Nucleus accumbens (tissue), 56 donors: ENCODE data around the gene TAMALIN.

Source experiments
- DNase-seq, 56 donors: peaks; one replicate each; lab custom pipeline; 2025; lab: John Stamatoyannopoulos, UW

Gene TAMALIN

DNA sequence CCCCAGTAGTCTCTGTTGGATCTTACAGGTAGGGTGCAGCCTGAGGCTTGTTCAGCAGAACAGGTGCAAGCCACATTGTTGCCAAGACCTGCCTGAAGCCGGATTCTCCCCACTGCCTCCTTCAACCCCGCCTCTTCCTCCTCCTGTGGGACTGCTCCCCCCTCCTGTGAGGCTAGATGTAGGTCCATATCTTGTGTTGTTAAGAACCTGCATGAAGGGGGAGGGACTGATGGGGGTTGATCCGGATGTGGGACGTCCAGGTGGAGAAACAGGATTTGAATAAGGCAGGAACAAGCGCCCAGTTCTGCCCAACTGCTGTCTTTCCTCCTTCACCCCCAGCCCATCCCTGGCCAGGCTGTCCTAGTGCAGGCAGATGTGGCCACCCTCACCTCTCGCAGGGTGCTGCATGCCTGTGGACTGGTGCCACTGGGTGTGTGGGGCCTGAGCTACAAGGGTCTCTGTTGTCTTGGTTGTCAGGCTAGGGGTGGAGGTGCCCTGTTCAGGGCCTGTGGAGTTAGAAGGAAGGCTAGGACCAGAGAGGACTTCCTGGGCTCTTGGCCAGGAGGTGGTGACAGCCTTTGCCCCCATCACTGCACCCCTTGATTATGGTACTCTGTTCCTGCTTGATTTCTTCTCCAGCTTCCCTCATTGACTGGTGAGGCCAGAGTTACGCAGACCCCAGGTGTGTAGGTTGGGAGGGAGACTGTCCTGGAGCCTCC is 45.9 kb downstream of the TAMALIN start:
- DNase-seq = peak in 2 of 56 donors; percentile 24 to 29

DNA sequence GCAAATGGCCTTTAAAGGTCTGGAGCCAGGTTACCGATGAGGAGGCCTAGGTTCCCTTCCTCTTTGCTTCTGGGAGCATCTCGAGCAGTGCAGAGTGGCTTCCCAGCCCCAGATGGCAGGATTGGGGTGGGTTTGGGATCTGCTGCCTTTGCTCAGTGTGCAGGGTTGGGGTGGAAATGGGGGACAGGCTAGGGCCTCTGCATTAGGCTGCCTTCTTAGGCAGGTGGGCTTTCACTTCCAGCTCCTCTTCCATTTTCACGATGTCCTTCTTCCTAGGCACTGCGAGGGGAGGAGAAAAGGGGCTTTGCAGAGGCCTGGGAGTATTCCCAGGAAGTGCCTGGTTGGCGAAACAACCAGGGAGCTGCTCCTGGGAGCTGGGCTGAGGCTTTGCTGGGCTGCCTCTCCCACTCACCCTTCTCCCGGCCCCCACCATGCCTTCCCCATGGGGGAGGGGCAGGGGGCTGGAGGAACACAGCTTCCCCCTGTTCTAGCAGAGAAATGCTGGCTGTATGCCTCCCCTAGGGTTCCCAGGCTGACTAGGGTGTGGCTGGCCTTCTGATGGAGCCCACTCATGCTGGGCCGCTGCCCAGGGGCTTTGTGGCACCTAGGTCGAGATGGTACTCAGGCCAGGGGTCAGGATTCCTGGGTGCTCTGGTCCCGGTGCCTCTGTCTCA is 46.9 kb downstream of the TAMALIN start:
- DNase-seq = peak in 5 of 56 donors; percentile 30 to 58 (median 42)

DNA sequence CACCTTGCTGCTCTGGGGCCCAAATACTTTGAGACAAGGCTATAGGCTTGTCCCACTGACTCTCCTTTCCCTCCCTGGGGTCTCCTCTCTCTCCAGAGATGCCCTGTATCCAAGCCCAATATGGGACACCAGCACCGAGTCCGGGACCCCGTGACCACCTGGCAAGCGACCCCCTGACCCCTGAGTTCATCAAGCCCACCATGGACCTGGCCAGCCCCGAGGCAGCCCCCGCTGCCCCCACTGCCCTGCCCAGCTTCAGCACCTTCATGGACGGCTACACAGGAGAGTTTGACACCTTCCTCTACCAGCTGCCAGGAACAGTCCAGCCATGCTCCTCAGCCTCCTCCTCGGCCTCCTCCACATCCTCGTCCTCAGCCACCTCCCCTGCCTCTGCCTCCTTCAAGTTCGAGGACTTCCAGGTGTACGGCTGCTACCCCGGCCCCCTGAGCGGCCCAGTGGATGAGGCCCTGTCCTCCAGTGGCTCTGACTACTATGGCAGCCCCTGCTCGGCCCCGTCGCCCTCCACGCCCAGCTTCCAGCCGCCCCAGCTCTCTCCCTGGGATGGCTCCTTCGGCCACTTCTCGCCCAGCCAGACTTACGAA is 47.6 kb downstream of the TAMALIN start:
- DNase-seq = peak in 4 of 56 donors; percentile 26 to 58 (median 56)

DNA sequence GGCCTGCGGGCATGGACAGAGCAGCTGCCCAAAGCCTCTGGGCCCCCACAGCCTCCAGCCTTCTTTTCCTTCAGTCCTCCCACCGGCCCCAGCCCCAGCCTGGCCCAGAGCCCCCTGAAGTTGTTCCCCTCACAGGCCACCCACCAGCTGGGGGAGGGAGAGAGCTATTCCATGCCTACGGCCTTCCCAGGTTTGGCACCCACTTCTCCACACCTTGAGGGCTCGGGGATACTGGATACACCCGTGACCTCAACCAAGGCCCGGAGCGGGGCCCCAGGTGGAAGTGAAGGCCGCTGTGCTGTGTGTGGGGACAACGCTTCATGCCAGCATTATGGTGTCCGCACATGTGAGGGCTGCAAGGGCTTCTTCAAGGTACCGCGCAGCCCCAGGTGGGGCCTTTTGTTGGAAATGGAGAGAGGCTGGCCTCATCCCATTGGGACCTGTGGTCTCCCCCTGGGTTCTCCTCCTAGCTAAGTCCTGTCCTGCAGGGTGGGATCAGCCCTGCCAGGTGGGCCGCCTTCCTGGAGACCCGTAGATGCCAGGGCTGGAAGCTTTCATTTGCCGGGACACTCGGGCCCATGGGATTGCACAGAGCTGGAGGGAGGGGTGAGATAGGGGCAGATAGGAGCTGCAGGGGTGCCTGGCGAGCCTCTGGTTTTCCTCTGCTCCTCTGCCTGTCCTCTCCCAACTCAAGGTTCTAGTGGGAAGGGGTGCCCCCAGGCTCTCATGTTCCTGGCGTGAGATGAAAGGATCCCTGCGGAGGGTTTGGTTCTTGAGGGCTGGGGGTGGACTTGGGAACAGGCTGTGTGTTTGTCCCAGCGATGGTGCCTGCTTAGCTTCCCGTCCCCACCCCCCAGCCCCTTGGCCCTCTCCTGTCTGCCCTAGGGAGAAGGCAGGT is 48.3 kb downstream of the TAMALIN start:
- peak in 8 of 56 donors; percentile 19 to 66 (median 54) for DNase-seq

DNA sequence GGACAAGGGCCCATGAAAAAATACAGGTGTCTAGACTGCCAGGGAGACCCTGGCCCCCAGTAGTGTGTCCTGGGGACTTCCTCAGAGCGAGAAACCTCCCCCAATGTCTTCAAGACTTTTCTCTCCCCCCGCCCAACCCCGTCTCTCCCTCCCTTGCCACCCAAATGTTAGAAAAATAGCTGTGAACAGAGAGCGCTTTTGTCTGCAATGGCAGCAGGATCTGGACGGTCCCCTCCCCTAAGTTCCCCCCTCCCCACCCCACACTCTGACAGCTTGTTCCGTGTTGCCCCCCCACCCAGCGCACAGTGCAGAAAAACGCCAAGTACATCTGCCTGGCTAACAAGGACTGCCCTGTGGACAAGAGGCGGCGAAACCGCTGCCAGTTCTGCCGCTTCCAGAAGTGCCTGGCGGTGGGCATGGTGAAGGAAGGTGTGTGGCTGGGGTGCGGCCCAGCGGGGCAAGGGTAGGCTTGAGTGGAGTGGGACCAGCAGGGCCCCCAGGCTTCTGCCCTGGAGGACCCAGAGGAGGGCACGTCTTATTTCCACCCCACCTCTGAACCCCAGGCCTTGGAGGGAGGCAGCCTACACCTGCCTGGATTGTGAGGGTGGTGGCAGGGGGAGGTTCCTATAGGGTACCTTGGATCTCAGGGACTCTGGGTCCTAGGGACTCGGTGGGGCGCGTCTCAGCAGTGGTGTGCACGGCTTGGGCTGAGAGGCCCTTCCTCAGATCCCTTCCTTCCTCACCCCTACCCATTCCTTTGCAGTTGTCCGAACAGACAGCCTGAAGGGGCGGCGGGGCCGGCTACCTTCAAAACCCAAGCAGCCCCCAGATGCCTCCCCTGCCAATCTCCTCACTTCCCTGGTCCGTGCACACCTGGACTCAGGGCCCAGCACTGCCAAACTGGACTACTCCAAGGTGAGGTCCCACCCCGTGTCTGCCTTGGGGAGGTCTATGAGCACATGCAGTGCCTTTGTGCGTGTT is 49.3 kb downstream of the TAMALIN start:
- peak in 46 of 56 donors; percentile 14 to 84 (median 68) for DNase-seq

DNA sequence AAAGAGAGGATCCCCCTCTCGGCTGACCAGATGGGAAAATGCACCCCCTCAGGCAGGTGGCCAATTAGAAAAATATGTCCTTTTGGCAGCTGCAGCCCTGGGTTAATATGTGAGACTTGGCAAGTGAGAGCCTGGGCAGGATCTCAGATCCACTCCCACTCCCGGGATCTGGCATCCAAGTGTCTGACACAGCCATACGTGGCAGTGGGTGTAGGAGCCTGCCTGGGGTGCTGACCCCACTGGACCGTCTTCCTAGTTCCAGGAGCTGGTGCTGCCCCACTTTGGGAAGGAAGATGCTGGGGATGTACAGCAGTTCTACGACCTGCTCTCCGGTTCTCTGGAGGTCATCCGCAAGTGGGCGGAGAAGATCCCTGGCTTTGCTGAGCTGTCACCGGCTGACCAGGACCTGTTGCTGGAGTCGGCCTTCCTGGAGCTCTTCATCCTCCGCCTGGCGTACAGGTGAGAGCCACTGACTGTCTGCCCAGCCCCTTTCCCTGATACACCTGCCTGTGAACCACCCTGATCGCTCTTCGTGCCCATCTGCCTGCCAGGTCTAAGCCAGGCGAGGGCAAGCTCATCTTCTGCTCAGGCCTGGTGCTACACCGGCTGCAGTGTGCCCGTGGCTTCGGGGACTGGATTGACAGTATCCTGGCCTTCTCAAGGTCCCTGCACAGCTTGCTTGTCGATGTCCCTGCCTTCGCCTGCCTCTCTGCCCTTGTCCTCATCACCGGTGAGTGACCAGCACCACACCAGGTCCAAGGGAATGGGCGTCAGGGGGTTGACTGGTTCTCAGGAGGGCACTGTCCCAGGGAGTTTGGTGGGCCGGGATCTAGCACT is 50.3 kb downstream of the TAMALIN start:
- DNase-seq = peak in 4 of 56 donors; percentile 27 to 65 (median 57)

DNA sequence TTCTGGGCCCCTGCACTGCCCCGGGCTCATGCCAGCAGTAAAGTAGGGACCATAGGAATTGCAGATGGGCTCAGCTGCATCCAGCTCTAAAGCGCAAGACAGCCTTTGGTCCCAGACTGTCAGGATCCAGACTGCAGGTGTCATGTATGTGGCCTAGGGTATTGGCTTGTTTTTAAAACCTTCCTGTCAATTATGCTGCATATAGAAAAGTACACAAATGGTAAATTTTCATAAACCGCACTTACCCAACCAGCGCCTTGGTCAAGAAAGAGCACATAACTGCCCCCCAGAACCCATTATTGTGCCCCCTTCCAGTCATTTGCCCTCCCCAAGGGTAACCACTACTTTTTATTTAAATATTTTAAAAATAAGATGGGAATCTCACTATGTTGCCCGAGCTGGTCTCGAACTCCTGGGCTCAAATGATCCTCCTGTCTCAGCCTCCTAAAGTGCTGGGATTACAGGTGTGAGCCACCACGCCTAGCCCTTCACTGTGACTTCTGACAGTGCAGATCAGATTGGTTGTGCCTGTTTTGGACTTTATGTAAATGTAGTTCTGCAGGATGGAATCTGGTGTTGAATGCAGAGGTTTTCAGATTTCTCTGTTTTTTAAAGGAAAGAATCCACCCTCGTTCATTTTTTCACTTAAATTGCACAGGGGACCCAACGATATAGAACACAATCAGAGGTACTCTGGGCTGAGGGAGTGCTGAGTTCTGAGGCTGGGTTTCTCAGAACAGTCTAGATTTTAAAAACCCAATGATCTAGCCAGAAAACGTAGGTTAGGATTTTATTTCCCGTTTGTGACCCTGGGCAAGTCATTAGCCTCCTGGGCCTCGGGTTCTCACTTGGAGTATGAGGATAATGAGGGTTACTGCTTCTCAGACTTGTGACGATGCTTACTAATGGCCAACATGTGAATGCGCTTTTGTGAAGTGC is 51.2 kb downstream of the TAMALIN start:
- no peak for DNase-seq

DNA sequence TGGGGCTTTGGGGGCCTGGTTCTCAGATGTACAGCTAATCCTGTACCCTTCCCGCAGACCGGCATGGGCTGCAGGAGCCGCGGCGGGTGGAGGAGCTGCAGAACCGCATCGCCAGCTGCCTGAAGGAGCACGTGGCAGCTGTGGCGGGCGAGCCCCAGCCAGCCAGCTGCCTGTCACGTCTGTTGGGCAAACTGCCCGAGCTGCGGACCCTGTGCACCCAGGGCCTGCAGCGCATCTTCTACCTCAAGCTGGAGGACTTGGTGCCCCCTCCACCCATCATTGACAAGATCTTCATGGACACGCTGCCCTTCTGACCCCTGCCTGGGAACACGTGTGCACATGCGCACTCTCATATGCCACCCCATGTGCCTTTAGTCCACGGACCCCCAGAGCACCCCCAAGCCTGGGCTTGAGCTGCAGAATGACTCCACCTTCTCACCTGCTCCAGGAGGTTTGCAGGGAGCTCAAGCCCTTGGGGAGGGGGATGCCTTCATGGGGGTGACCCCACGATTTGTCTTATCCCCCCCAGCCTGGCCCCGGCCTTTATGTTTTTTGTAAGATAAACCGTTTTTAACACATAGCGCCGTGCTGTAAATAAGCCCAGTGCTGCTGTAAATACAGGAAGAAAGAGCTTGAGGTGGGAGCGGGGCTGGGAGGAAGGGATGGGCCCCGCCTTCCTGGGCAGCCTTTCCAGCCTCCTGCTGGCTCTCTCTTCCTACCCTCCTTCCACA is 52.0 kb downstream of the TAMALIN start:
- DNase-seq = peak in 40 of 56 donors; percentile 22 to 79 (median 52)

DNA sequence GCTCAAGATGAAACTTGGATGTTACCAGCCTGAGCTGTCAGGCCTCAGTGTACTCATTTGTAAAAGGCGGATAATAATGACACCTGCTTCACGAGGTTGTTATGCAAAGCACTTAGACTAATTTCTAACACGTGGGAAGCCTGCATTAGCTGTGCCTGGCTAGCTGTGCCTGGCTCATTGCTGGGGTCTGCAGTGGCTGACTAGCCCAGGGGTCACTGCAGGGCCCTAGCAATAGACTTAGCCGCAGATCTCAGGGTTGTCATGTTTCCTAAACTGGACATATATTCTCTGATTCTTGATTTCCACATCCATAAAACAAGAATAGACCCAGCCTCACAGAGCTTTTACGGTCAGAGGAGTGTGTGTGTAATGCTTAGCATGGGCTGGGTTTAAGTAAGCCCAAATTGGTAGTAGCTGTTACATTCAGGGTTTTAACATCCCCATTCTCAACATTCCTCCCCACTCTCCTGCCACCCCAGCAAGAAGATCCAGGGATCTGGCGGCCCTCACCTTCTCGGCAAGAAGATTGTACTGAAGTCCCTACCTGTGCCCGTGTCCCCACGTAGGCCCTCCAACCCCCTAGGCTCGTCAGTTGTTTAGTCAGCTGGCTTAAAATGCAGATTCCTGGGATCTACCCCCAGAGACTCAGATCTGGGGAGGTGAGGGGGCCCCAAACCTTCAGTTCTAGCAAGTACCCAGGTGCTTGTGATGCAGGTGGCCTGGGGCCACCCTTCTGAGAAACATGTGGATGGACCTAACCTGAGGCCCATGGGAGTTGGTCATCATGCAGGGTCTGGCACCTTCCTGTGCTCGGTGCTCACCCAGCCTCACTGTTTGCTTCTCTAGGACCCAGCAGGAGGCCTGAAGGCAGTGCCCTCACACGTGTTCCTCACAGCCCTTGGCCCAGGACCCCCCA is 53.1 kb downstream of the TAMALIN start:
- peak in 14 of 56 donors; percentile 13 to 80 (median 34) for DNase-seq

DNA sequence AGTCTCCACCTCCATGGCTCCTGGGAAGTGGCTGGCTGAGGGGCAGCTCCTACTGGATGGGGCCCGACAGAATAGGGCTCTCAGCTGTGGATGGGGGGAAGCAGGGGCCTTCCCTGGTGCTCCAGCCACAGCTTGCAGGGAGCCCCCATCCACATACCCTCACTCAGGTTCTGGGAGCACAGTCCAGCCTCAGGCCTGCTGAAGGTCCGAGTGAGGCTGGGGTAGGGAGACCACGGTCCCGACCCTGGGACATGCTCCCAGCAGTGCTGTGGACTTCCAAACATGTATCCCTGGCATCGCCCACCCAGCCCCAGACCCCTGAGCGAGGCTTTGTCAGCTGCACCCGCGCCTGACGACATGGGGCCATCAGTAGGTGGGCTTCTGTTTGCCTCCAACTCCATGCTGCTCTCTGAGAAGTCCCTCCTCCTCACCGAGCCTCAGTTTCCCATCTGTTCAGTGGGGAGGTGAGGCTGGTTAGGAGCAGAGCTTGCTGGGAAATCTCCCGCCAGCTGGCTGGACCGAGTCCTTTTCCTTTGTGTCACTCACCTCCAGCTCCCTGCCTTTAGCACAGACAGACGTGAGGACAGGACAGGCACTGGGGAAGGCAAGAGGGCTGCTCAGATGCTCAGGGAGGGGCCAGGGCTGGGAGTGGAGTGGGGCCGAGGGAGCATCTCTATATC is 53.9 kb downstream of the TAMALIN start:
- DNase-seq = no peak

DNA sequence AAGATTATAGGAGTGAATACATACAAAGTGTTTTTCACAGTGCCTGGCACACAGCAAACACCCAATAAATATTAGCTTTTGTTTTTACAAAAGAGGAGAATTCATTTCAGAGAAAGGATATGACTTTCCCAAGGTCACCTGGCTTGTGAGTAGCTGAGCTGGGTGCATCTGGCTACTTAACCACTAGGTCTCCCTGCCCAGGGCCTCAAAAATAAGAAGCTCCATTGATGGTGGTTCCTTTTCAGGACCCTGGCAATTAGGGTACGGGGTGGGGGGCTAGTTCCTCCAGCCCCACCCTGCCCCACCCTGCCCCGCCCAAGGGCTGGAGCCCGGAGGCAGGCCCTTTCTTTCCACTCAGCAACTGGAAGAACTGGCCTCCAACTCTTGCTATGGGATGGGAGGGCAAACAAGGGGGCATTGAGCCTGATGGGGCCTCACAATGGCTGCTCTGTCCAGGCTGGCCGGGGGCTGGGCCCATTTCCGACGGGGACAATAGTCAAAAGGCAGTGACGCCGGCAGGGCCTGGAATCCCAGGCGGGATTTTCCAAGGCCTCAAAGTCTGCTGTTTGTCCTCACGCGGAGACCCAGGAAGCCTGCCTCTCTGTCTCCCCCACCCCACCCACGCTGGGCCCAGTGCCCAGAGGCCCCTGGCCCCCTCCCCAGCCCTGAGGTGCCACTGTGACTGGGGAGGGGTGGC is 54.9 kb downstream of the TAMALIN start:
- peak in 54 of 56 donors; percentile 45 to 95 (median 88) for DNase-seq

DNA sequence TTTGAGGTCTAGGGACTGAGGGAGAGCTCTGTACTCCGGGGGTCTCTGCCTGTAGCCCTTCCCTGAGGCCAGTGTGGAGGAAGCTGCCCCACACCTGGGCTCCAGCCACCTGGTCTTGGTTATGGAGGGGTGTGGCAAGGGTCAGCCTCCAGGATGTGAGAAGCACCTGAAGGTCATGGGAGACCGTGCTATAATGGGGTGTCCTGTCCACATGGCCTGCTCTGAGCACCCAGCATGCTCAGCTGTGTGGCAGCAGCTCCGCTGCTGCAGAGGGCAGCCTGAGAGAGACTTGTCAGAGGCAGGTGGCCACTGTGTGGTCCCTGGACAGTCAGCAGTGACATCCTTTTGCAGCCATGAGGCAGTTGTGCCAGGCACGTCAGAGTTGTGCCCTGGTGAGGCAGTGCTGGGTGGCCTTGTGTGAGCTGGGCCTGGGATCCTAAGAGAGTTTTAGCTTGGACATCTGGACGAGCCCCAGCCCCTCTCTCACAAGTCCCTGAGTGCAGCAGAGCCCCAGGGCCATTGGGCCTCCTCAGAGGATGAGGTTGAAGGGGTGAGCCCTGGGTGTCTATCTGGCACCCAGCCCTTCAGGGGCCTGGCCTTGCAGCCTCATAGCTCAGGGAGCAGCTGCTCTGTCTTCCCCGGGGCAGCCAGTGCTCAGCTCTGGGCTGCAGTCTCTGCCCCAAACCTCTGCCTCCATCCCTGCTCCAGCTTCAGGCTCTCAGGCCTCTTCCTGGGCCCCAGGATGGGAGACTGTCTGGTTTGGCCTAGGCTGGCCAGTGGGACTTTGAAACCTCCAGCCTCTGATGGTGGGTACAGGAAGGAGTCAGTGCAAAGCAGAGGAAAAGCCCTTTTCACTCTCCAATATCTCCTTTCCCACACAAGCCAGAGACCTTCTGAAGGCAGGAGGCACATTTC is 55.7 kb downstream of the TAMALIN start:
- DNase-seq = peak in 22 of 56 donors; percentile 25 to 82 (median 54)
